ENCODE data around the gene TFAP2A.

Gene TFAP2A

DNA sequence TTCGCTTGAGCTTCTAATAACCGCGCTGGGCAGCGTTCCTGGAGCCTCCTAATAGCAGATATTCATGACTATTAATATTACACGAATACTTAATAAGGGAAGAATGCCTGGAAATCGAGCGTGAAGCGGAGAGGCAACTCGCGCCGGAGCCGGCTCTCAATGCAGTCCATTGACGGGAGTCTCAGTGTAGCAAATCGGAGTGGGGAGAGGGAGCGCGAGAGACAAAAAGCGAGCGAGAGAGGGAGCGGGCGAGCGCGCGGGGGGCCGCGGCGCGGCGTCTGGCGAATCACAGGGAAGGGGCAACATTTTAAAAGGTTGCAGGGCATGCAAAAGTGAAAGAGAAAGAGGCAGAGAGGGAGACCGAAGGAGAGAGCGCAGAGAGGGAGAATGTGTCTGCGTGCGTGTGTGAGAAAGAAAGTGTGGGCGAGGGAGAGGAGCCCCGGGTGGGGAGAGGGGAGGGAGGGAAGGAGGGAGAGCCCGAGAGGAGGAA lies 2.9 kb downstream of the TFAP2A start (continued):
- TF ChIP-seq, protein P1, sequence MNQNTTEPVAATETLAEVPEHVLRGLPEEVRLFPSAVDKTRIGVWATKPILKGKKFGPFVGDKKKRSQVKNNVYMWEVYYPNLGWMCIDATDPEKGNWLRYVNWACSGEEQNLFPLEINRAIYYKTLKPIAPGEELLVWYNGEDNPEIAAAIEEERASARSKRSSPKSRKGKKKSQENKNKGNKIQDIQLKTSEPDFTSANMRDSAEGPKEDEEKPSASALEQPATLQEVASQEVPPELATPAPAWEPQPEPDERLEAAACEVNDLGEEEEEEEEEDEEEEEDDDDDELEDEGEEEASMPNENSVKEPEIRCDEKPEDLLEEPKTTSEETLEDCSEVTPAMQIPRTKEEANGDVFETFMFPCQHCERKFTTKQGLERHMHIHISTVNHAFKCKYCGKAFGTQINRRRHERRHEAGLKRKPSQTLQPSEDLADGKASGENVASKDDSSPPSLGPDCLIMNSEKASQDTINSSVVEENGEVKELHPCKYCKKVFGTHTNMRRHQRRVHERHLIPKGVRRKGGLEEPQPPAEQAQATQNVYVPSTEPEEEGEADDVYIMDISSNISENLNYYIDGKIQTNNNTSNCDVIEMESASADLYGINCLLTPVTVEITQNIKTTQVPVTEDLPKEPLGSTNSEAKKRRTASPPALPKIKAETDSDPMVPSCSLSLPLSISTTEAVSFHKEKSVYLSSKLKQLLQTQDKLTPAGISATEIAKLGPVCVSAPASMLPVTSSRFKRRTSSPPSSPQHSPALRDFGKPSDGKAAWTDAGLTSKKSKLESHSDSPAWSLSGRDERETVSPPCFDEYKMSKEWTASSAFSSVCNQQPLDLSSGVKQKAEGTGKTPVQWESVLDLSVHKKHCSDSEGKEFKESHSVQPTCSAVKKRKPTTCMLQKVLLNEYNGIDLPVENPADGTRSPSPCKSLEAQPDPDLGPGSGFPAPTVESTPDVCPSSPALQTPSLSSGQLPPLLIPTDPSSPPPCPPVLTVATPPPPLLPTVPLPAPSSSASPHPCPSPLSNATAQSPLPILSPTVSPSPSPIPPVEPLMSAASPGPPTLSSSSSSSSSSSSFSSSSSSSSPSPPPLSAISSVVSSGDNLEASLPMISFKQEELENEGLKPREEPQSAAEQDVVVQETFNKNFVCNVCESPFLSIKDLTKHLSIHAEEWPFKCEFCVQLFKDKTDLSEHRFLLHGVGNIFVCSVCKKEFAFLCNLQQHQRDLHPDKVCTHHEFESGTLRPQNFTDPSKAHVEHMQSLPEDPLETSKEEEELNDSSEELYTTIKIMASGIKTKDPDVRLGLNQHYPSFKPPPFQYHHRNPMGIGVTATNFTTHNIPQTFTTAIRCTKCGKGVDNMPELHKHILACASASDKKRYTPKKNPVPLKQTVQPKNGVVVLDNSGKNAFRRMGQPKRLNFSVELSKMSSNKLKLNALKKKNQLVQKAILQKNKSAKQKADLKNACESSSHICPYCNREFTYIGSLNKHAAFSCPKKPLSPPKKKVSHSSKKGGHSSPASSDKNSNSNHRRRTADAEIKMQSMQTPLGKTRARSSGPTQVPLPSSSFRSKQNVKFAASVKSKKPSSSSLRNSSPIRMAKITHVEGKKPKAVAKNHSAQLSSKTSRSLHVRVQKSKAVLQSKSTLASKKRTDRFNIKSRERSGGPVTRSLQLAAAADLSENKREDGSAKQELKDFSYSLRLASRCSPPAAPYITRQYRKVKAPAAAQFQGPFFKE (tag by site-specific recombination; IDR thresholded peaks at IDR 0.05; ENCODE audit: borderline replicate concordance): no peak
- TF ChIP-seq ZNF416 (tag by site-specific recombination; IDR thresholded peaks at IDR 0.05) (no peak), OVOL3 (tag by site-specific recombination; IDR thresholded peaks at IDR 0.05) (no peak), ZBTB1 (tag by site-specific recombination; IDR thresholded peaks at IDR 0.05) (no peak), FEZF1 (tag by site-specific recombination; IDR thresholded peaks at IDR 0.05) (peak; percentile 64), ZNF623 (tag by site-specific recombination; IDR thresholded peaks at IDR 0.05) (no peak), ZNF561 (tag by site-specific recombination; IDR thresholded peaks at IDR 0.05; ENCODE audit: borderline replicate concordance) (peak; percentile 18; the same call in 1 of the 2 replicates), ZSCAN16 (tag by site-specific recombination; IDR thresholded peaks at IDR 0.05) (no peak), TRIM28 (IDR thresholded peaks at IDR 0.05; ENCODE audit: borderline replicate concordance, low read length) (no peak), ZNF19 (tag by site-specific recombination; IDR thresholded peaks at IDR 0.05; ENCODE audit: low read depth) (no peak), ZNF341 (tag by site-specific recombination; IDR thresholded peaks at IDR 0.05; ENCODE audit: low read depth) (no peak), ZNF76 (tag by site-specific recombination; IDR thresholded peaks at IDR 0.05; ENCODE audit: borderline replicate concordance, low read depth) (peak; percentile 50; the same call in 1 of the 2 replicates), YY1 (tag by site-specific recombination; IDR thresholded peaks at IDR 0.05) (0 out of 2 replicates have a peak, but pooled peaks have one; percentile 1), ZNF121 (tag by site-specific recombination; IDR thresholded peaks at IDR 0.05) (no peak), ZNF548 (tag by site-specific recombination; IDR thresholded peaks at IDR 0.05) (no peak), ZSCAN23 (tag by site-specific recombination; IDR thresholded peaks at IDR 0.05) (no peak), KLF1 (tag by site-specific recombination; IDR thresholded peaks at IDR 0.05) (peak; percentile 39; the same call in 1 of the 2 replicates), ZNF2 (tag by site-specific recombination; IDR thresholded peaks at IDR 0.05) (peak; percentile 81), ZNF830 (tag by site-specific recombination; IDR thresholded peaks at IDR 0.05; ENCODE audit: low read depth) (no peak), ZNF776 (tag by site-specific recombination; IDR thresholded peaks at IDR 0.05; ENCODE audit: borderline replicate concordance) (no peak), ZNF558 (tag by site-specific recombination; IDR thresholded peaks at IDR 0.05) (no peak), ZNF391 (tag by site-specific recombination; IDR thresholded peaks at IDR 0.05; ENCODE audit: borderline replicate concordance, low read depth) (0 out of 2 replicates have a peak, but pooled peaks have one; percentile 9), ZNF175 (tag by site-specific recombination; IDR thresholded peaks at IDR 0.05) (no peak), ZNF274 (IDR thresholded peaks at IDR 0.05; ENCODE audit: low read length) (no peak), ZNF274 (tag by site-specific recombination; IDR thresholded peaks at IDR 0.05; ENCODE audit: borderline replicate concordance) (no peak), ZNF146 (tag by site-specific recombination; IDR thresholded peaks at IDR 0.05) (no peak), OSR2 (tag by site-specific recombination; IDR thresholded peaks at IDR 0.05) (no peak), ZNF140 (tag by site-specific recombination; IDR thresholded peaks at IDR 0.05) (no peak)
- TF ChIP-seq, protein P2, sequence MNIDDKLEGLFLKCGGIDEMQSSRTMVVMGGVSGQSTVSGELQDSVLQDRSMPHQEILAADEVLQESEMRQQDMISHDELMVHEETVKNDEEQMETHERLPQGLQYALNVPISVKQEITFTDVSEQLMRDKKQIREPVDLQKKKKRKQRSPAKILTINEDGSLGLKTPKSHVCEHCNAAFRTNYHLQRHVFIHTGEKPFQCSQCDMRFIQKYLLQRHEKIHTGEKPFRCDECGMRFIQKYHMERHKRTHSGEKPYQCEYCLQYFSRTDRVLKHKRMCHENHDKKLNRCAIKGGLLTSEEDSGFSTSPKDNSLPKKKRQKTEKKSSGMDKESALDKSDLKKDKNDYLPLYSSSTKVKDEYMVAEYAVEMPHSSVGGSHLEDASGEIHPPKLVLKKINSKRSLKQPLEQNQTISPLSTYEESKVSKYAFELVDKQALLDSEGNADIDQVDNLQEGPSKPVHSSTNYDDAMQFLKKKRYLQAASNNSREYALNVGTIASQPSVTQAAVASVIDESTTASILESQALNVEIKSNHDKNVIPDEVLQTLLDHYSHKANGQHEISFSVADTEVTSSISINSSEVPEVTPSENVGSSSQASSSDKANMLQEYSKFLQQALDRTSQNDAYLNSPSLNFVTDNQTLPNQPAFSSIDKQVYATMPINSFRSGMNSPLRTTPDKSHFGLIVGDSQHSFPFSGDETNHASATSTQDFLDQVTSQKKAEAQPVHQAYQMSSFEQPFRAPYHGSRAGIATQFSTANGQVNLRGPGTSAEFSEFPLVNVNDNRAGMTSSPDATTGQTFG (tag by site-specific recombination; IDR thresholded peaks at IDR 0.05; ENCODE audit: borderline replicate concordance): no peak
- TF ChIP-seq, protein P3, sequence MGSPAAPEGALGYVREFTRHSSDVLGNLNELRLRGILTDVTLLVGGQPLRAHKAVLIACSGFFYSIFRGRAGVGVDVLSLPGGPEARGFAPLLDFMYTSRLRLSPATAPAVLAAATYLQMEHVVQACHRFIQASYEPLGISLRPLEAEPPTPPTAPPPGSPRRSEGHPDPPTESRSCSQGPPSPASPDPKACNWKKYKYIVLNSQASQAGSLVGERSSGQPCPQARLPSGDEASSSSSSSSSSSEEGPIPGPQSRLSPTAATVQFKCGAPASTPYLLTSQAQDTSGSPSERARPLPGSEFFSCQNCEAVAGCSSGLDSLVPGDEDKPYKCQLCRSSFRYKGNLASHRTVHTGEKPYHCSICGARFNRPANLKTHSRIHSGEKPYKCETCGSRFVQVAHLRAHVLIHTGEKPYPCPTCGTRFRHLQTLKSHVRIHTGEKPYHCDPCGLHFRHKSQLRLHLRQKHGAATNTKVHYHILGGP (tag by site-specific recombination; IDR thresholded peaks at IDR 0.05): no peak
- TF ChIP-seq, protein P4, sequence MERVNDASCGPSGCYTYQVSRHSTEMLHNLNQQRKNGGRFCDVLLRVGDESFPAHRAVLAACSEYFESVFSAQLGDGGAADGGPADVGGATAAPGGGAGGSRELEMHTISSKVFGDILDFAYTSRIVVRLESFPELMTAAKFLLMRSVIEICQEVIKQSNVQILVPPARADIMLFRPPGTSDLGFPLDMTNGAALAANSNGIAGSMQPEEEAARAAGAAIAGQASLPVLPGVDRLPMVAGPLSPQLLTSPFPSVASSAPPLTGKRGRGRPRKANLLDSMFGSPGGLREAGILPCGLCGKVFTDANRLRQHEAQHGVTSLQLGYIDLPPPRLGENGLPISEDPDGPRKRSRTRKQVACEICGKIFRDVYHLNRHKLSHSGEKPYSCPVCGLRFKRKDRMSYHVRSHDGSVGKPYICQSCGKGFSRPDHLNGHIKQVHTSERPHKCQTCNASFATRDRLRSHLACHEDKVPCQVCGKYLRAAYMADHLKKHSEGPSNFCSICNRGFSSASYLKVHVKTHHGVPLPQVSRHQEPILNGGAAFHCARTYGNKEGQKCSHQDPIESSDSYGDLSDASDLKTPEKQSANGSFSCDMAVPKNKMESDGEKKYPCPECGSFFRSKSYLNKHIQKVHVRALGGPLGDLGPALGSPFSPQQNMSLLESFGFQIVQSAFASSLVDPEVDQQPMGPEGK (tag by site-specific recombination; IDR thresholded peaks at IDR 0.05): peak; percentile 95

Data from HEK293 (cell line).